Stimulated activated CD4-positive, alpha-beta T cell treated with anti-CD3 and anti-CD28 coated beads, Interleukin-4, amount 100 ng/mL, for 4 hours (primary cell): Measurements from ENCODE around the gene SPTLC1.
A peak's percentile ranks its signal among the peaks of the same experiment; 100 is the strongest.
"Not testable (repeated sequence)": the region's sequence is repeated elsewhere in the genome, so short reads cannot be mapped to it uniquely, and the experiment has no call there.

Experiments used
- DNase-seq, 2 experiments: peaks; one replicate each; pipeline ENCODE4 v3.0.0-alpha.2; 2020

Gene SPTLC1, protein sequence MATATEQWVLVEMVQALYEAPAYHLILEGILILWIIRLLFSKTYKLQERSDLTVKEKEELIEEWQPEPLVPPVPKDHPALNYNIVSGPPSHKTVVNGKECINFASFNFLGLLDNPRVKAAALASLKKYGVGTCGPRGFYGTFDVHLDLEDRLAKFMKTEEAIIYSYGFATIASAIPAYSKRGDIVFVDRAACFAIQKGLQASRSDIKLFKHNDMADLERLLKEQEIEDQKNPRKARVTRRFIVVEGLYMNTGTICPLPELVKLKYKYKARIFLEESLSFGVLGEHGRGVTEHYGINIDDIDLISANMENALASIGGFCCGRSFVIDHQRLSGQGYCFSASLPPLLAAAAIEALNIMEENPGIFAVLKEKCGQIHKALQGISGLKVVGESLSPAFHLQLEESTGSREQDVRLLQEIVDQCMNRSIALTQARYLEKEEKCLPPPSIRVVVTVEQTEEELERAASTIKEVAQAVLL

GRCh38 chr9:92115071-92115858, at the start of gene SPTLC1:
Gene SPTLC1, minus strand, starts transcription at chr9:92115413. Its CDS starts 43 bp downstream, at chr9:92115370.
- DNase-seq, result peak; percentile 90 to 91

DNA sequence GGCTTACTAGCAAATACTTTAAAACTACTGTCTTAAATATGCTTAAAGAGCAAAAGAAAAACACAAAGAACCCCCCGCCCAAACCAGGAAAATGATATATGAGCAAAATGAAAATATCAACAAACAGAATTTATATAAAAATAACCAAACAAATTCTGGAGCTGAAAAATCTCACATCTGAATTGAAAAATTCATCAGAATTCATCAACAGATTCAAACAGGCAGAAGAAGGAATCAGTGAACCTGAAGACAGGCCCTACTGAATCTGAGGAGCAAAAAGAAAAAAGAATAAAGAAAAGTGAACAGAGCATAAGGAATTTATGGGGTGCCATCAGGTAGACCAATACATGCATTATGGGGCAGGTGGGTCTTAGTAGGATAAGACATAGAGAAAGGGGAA, 49.8 kb upstream of the SPTLC1 start:
- DNase-seq, result no peak

DNA sequence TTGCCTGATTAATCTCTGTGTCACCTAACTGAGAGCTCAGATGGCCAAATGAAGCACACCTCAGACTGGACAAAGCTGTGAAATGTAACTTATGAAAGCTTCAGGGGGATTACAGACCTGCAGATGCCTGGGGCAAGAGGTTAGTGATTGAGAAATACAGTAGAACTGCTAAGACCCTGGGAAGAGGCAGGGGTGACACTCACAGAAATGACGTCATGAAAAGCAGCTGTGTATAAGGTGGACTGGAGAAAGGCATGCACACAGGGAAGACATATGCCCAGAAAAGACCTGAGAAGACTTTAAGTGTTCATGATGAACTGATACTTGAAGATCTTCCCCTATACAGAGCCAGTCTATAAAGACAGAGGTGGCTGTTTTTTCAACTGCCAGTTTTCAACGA, 49.3 kb upstream of the SPTLC1 start:
- no peak for DNase-seq

- DNase-seq, result no peak
Observed at GRCh38 chr9:92163276-92163675, 48.1 kb upstream of the SPTLC1 start.

DNA sequence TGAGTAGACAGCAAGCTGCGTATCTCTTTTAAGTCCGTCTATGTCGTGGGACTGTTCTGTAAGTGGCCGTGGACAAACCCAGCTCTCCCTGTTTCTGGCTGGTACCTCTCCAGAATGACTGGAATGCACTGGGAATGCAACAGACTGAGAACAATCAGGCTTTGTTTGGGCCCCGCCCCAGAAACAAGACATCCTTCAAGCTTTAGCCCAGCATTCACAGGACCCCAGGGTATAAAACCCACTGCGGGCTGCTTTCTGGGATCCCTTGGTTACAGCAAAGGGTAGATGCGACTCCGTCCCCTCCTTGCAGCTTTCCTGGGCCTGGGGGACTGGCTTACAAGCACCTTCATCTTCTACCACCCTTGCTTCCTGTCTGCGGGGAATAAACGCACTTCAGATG, 45.6 kb upstream of the SPTLC1 start:
- DNase-seq, result no peak

DNA sequence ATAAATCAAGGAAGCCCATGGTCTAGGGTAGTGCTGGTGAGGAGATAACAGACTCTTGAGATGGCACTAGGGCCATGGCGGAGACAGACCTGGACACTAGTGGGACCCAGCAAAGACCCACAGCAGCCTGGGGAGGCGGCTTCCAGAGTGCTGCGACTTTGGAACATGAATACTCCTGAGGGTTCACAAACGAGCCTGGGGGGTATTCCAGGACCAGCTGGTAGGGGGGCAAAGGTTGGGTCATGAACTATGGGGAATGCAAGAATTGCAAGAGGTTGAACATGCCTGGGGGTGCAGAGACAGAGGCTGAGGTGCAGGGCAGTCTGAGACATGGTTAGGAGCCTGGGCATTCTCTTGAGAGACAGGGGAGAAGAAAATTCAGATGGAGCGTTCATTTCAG, 43.8 kb upstream of the SPTLC1 start:
- DNase-seq, result no peak

- no peak for DNase-seq
Observed at GRCh38 chr9:92158097-92158601, 42.9 kb upstream of the SPTLC1 start.

DNA sequence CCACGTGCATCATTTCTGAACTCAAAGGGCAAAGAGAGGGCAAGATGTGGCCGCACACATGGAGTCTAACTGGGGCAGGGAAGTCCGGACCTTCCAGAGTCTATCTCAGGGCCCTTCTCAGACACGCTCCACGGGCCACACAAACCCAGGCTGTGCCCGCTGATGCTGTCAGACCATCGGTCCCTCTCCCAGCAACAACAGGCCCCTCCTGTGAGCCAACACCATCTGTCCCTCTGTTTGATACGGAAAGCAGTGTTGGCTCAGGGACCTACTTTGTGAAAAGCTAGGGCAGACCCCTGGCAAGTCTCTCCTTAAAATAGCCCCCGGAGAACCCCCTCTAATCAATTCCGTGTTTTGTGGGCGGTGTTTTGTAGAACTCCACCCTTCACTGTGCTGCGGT, 40.5 kb upstream of the SPTLC1 start:
- DNase-seq, result not testable (repeated sequence)

DNA sequence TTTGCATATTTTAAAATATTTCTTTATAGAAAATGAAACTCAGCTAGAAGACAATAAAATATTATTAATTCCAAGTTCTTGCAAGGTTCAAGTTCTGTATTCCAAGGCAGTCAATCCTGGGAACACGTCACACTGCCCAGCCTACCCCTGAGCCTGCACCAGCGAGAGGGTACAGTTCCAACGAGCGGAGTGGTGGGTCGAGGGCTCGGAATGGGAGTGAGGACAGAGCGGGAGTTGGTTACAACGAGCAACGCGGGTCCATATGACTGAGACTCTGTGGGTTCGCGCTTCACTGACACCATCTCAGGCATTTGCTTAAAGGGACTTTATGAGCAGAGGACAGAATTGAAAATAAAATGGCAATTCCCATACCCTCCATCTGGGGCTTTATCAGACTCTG, 40.0 kb upstream of the SPTLC1 start:
- no peak for DNase-seq

DNA sequence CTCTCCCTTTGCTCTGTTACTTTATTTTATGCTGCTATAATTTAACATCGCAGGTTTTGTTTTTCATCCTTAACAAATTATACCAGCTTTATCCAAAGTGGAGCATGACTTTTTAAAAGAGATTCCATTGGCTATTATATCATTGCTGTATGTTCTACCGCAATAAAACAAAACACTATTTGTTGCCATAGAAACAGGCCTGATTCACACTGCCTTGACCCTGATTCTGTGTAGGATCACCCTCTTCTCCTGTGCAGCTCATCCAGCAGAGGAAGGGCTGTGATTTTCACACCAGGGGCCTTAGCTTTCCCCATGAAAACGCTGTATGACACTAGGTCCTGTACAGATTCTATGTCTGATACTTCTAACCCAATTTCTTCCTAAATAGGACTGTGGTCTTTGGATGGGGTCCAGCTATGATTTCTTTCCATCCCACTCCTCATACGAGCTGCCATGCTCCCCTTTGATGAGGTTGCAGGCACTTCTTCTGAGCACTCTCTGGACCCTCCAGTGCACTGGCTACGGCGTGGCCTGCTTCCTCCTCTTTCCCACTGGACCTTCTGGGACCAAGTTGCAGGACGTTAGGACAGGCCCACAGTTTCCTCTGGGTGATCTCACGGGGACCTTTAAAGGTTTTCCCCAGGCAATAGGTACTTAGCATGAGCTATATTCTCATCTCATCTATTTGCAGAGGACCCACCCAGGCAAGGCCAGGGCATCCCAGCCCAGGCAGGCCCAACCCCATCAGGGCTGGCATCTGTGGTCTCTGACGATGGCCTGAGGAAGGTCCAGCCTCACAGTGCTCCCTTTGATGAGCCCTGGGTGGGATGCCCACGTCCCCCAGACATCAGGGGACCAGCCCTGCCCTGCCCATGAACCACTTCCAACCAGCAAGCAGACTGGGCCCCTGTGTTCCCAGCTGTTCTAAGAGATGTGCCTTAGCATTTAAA, 38.5 kb upstream of the SPTLC1 start:
- not testable (repeated sequence) for DNase-seq

GRCh38 chr9:92151691-92152393, 36.6 kb upstream of the SPTLC1 start:
- no peak for DNase-seq

GRCh38 chr9:92150501-92151470, 35.6 kb upstream of the SPTLC1 start:
- DNase-seq, result not testable (repeated sequence)

DNA sequence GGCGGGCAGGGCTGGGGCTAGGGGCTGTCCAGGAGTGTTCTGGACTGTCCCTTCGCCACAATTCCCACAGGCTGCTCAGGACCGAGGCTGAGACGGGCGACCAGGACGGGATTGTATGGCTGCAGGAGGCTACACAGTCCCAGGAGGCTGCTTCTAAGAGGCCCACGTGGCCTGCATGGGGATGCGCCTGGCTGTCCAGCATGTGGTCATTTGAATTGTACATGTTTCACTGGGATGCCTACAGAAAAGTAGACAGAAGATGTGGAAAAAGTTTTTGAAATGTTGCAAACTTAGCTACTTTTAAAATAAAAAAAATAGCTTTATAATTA, 32.6 kb upstream of the SPTLC1 start:
- no peak for DNase-seq

DNA sequence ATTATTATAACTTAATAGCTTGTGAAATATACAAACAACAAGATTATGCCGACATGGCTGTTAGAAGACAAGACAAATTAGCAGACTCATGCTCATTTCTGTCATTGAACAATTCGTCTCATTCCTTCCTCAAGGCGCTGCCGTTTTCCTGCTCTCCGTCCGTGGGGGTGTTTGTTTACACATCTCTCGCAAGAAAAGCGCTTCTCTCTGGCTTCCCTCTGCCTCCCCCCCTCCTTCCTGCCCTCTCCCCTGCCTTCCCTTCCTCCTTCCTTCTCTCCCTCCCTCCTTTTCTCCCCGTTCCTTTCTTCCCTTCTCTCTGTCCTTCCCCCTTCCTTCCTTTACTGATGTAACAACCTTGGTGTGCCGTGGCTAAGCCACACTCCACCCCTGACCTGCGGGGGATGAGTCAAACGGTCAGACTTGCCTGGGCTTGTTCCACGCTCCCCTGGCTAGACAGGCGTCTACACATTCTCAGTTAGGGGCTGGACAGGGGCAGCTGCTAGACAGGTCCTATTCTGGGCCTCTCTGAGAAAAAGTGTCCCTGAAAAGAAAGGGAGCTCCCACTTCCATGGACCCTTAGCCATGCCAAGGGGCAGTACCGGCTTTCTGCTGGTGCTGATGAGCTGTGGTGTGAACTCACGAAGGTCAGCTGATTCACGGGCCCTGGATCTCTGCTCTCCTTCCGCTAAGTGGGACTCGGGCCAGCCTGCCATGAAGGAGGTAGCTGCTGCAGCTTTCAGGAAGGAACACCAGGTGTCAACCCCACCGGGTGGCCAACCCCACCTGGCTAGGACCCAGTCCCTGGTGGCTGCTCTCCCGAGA, 32.0 kb upstream of the SPTLC1 start:
- DNase-seq, result no peak

- DNase-seq, result no peak
Observed at GRCh38 chr9:92146610-92147009, 31.4 kb upstream of the SPTLC1 start.

- DNase-seq, result not testable (repeated sequence)
Observed at GRCh38 chr9:92145784-92146183, 30.6 kb upstream of the SPTLC1 start.

- no peak for DNase-seq
Observed at GRCh38 chr9:92142329-92142728, 27.1 kb upstream of the SPTLC1 start.

GRCh38 chr9:92141144-92142129, 26.2 kb upstream of the SPTLC1 start:
- DNase-seq, result no peak

- no peak for DNase-seq
Observed at GRCh38 chr9:92140754-92141143, 25.5 kb upstream of the SPTLC1 start.
